Measurements from ENCODE around the gene TMEM51.
"Not testable (repeated sequence)": the region's sequence is repeated elsewhere in the genome, so short reads cannot be mapped to it uniquely, and the experiment has no call there.

TMEM51 gene

DNA sequence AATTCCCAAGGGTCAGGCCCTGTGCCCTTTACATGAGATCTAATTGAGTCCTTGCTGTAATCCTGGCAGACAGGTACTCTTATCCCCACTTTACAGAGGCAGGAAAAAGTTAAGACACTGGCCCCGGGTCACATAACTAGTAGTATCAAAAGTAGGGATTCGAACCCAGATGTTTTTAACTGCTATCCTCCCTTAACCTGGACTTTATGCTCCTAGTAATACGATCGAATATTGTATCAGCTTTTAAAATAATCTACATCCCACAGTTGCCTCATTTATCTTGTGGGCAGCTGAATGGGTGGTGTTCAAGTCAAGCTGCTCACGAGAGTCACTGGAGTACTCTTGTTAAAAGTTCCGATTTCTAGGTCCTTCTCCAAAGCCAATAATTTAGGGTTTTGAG, 25.5 kb upstream of the TMEM51 start:
- DNase-seq (ENCODE audit: low spot score), result no peak

- DNase-seq (ENCODE audit: low spot score), result peak; percentile 90
These were observed 24.8 kb upstream of the TMEM51 start for GRCh38 chr1:15128520-15129313.

DNA sequence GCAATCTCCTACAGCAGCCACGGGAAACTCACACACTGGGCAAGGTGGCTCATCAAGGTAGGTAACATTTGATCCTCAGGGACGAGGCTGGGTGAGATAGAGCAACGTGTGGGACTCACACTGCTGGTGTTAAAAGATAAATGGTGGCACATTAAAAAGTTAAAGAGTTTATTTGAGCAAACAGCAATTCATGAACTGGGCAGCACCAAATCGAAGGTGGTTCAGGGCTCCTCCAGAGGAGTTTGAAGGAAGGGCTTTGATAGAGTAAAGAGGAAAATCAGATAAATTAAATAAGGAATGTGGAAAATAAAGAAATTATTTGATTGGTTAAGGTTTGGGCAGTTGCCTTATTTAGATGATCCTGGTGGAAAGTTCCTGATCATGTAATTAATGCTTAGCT, 23.6 kb upstream of the TMEM51 start:
- DNase-seq (ENCODE audit: low spot score), result no peak

- DNase-seq (ENCODE audit: low spot score), result no peak
These were observed 22.9 kb upstream of the TMEM51 start for GRCh38 chr1:15130607-15131006.

- no peak for DNase-seq (ENCODE audit: low spot score)
These were observed 20.6 kb upstream of the TMEM51 start for GRCh38 chr1:15132965-15133364.

- DNase-seq (ENCODE audit: low spot score), result no peak
These were observed 19.3 kb upstream of the TMEM51 start for GRCh38 chr1:15134285-15134684.

DNA sequence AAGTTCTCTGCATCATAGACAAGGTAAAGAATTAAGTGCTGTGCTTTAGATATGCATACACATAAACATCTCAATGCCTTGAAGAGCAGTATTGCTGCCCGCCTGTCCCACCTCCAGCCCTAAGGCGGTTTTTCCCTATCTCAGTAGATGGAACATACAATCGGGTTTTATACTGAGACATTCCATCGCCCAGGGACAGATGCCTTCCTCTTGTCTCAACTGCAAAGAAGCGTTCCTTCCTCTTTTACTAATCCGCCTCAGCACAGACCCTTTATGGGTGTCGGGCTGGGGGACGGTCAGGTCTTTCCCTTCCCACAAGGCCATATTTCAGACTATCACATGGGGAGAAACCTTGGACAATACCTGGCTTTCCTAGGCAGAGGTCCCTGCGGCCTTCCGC, 17.9 kb upstream of the TMEM51 start:
- DNase-seq (ENCODE audit: low spot score), result not testable (repeated sequence)

GRCh38 chr1:15137809-15138208, 15.7 kb upstream of the TMEM51 start:
- DNase-seq (ENCODE audit: low spot score), result no peak

DNA sequence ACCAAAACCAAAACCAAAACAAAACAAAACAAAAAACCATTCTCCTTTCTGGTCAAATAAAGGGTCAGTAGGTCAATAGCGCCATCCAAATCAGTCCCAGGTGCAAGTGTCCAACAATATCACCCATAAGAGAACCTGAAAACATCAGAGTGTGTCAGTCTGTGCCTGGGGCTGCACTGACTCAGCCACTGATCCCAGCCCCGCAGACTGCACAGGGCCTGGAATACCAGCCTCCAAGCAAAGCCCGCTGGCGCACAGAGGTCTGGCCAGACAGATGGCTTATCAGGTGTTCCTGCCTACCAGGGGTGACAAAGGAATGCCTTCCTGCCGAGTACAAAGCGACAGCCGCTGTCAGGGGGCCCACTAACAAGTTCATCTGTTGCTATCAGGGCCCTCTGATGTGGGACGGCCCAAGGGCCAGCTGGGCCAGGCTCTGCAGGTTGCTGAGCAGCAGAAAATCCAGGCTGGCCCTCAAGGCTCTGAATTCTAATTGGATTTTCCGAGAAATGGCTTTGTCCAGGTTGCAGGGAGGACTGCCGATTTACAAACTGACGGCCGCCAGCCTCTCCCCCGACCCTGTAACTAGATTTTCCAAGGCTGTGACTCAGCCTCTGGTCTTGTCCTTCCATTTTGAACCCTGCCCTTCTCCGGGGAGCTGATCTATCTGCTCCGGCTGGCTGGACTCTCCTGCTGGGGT, 13.7 kb upstream of the TMEM51 start:
- no peak for DNase-seq (ENCODE audit: low spot score)

- DNase-seq (ENCODE audit: low spot score), result peak; percentile 30
These were observed 11.5 kb upstream of the TMEM51 start for GRCh38 chr1:15141935-15142539.

DNA sequence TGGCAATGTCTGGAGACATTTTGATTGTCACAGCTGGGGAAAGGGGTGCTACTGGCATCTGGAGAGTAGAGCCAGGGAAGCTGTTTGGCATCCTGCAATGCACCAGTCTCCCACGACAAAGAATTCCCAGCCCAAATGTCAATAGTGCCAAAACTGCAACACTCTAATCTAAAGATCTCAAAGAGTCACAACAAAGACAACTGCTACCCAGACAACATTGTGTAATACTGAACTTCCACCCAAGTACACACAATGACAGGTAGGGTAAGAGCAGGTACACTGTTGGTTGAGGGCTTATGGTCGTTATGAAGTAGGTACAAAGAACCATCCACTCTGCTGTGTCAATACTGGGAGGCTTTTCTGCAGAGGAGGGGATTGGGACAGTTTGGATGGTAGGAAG, 8.2 kb upstream of the TMEM51 start:
- DNase-seq (ENCODE audit: low spot score), result no peak

DNA sequence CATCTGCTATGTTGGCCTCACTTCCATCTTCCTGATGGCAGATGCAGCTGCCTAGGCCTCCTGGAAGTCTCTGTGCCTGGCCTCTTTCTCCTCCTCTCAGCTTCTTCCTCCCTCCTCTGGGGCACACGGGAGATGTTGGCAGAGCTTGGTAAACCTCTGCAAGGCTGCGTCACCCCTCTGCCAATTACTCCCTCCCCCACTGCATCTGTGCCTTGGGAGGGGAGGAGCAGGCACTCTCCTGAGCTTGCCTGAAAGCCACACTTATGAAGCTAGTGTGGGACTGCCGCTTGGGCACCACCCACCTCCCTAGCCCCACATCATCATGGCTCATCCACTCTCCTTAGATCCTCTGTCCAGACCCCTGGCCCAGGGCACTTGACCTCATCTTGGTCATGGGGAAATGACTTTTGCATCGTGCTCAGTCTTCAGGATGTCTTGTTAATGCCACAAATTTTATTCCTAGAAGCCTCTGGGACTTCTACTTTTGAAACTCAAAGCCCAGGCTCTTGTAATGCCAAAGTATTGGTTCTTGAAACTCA, 7.3 kb upstream of the TMEM51 start:
- DNase-seq (ENCODE audit: low spot score), result no peak

DNA sequence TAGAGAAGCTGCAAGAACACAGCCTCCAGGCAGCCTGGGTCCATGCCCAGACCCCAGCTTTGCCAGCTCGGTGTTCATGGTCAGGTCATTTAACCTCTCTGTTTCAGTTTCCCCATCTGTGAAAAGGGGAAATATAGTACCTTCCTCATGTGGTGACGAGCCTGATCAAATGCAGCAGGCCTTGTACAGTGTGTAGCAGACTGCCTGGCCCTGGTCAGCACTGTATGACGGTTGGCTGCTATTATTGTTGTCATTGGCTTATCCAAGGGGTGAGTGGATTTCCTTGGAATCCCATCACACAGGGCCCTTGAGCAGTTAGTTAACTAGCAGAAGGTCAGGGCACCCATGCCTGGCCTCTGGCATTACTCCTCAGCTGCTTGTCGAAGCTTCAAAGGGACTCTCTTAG, 6.6 kb upstream of the TMEM51 start:
- no peak for DNase-seq (ENCODE audit: low spot score)

GRCh38 chr1:15148004-15148403, 5.5 kb upstream of the TMEM51 start:
- no peak for DNase-seq (ENCODE audit: low spot score)

GRCh38 chr1:15148475-15148874, 5.1 kb upstream of the TMEM51 start:
- DNase-seq (ENCODE audit: low spot score), result no peak

- no peak for DNase-seq (ENCODE audit: low spot score)
These were observed 4.6 kb upstream of the TMEM51 start for GRCh38 chr1:15148941-15149340.

- no peak for DNase-seq (ENCODE audit: low spot score)
These were observed 3.2 kb upstream of the TMEM51 start for GRCh38 chr1:15150376-15150775.

GRCh38 chr1:15151377-15151806, 2.2 kb upstream of the TMEM51 start:
- DNase-seq (ENCODE audit: low spot score), result no peak

GRCh38 chr1:15151871-15152270, 1.7 kb upstream of the TMEM51 start:
- no peak for DNase-seq (ENCODE audit: low spot score)

DNA sequence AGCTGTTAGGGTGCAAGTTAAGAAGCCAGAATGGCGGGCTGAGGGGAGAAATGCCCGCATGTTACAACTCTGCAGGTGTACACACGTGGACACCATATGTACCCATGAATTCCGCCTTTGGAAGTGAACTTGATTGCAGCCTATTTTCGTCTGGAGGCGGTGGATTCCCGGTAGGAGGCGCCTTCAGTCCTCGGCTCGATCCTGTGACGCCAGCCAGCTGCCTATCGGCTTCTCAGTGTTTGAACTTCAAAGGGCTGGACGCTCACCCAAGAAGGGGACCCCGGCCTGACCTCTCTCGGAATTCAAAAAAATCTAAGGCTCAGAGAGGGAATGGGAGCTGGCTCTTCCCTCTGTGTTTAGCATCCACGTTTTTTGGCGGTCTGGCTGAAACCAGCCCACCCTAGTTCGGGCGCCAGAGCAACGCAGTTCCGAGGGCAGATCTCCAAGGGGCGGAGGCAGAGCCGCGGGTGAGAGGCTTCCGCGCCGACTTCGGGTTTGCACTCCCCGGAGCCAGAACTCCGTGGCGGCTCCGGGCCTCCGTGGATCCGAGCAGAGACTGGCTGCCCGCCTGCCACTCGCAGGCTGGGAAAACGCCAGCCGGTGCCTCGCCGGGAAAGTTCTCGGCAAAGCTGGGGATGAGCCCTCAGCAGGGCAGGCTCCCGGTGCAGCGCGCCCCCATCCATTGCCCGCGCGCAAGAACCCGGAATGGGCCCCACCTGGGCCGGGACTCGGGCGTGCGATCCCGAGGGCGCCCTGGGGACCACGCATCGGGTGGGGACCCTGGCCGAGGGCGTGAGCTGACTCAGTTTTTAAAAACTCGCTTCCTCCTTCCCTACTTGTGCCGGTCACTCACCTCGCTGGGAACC, 996 bp upstream of the TMEM51 start:
- DNase-seq (ENCODE audit: low spot score), result peak; percentile 91

DNA sequence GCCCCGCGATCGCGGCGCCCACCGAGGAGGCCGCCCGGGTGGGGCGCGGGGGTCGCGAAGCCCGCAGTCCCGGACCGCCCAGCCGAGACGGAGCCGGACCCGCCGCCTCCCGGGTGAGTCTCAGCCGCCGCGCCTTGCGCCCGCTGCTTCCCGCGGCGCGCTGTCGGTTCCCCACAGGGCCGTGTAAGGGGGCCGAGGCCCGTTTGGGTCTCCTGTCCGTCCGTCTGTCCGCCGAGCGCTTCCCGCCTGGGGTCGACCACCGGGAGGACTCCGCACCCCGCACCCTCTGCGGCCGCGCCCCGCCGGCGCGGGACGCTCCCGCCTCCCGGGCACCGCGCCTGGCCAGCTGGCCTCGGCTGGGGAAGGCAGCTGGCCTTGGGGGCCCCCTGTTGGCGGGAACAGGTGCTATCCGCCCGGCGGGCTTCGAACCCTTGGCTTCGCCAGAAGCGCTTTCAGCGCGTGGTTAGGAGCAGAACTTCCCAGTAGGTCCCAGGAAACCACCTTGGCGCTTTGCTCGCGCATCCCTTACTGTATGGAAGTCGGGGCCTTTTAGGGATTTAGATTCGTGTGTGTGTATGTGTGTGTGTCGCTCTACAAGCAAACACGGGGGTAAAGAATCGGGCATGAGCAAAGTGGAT, 414 bp downstream of the TMEM51 start:
- peak; percentile 89 for DNase-seq (ENCODE audit: low spot score)
